Natural killer cell (primary cell): ENCODE measurements around the gene DYNC1H1. TPM values are rescaled to one million over a fixed set of nuclear protein-coding genes. Genes with fewer than 3 reads are reported as not detected.

Experiments used
- ATAC-seq, 3 donors: fragments of 150-1000 bp in 2 of 3; fragments of 200-7000 bp in 1 of 3; cut with Tn5 transposase; 1 replicate in 1 of 3; 2 replicates in 2 of 3; pipeline ENCODE4 v1.10.0; 2021; ENCODE audit warnings: mild to moderate bottlenecking in 2 of 3, moderate library complexity in 2 of 3
- DNase-seq, 2 donors: peaks; one replicate each; pipeline versions ENCODE4 v3.0.0 to v3.0.0-alpha.2; 2013 to 2021; ENCODE audit warnings: mixed read lengths in 1 of 2
- H3K27ac ChIP-seq: one replicate; pipeline ENCODE4 v1.5.1; 2013; ENCODE audit warnings: mild to moderate bottlenecking, low read length
- H3K27me3 ChIP-seq: one replicate; pipeline ENCODE4 v1.6.1; 2013; ENCODE audit warnings: low read length; ENCODE audit not compliant: control insufficient read depth, insufficient read depth
- H3K36me3 ChIP-seq: one replicate; pipeline ENCODE4 v1.6.1; 2013; ENCODE audit warnings: low read length; ENCODE audit not compliant: control insufficient read depth, insufficient read depth
- H3K4me1 ChIP-seq: one replicate; pipeline ENCODE4 v1.6.1; 2013; ENCODE audit warnings: low read length; ENCODE audit not compliant: control insufficient read depth, insufficient read depth
- H3K4me3 ChIP-seq: one replicate; pipeline ENCODE4 v1.5.1; 2013; ENCODE audit warnings: low read length
- H3K9me3 ChIP-seq: one replicate; pipeline ENCODE4 v1.6.1; 2013; ENCODE audit warnings: low read length; ENCODE audit not compliant: control insufficient read depth, insufficient read depth
- H3K27ac Mint-ChIP-seq, 2 donors: one replicate each; pipeline ENCODE4 v1.8.0; 2022; ENCODE audit warnings: mild to moderate bottlenecking in 2 of 2, mixed read lengths in 2 of 2, moderate library complexity in 1 of 2
- H3K27me3 Mint-ChIP-seq, 2 donors: one replicate each; pipeline ENCODE4 v1.8.0; 2022; ENCODE audit warnings: low read depth in 2 of 2, mixed read lengths in 2 of 2
- H3K36me3 Mint-ChIP-seq: one replicate; pipeline ENCODE4 v1.8.0; 2022; ENCODE audit warnings: mixed read lengths
- H3K4me1 Mint-ChIP-seq, 2 donors: one replicate each; pipeline ENCODE4 v1.8.0; 2022; ENCODE audit warnings: mixed read lengths in 2 of 2
- H3K4me3 Mint-ChIP-seq: one replicate; pipeline ENCODE4 v1.8.0; 2022; ENCODE audit warnings: mild to moderate bottlenecking, moderate library complexity, mixed read lengths
- H3K9me3 Mint-ChIP-seq, 2 donors: one replicate each; pipeline ENCODE4 v1.8.0; 2022; ENCODE audit warnings: mixed read lengths in 2 of 2
- CTCF ChIP-seq: fragments of 200-600 bp; IDR thresholded peaks from one replicate; pipeline ENCODE4 v1.8.0; 2022; ENCODE audit warnings: antibody characterized with exemption
- WGBS: methylation state at CpG from one replicate; pipeline ENCODE4 v1.1.7; 2013; ENCODE audit warnings: missing lambda C conversion rate; ENCODE audit not compliant: insufficient coverage; 5-methylcytosine and 5-hydroxymethylcytosine counted together
- intact Hi-C: fragments of 100-400 bp; cut with micrococcal nuclease; formaldehyde crosslinking; loops from one replicate; pipeline ENCODE4 v1.14.2; 2022
- total RNA-seq, 4 donors: library from RNA; stranded (reverse); fragments of 120-200 nt in 1 of 4; gene quantifications; one replicate each; pipeline versions ENCODE4 v1.2.3 to v1.2.4, GENCODE V29; 2013 to 2022

The DYNC1H1 gene
- total RNA-seq, 3 donors from 2014 or later (not counting 1 experiment from before 2014, with no cell fraction given): 313 to 381 (median 349) TPM

- Histone ChIP-seq H3K4me3 (no peak overlapping the region), H3K27me3 (no peaks in the 10 kb centered on the region), H3K27ac (no peak overlapping the region), H3K36me3 (no peaks in the 10 kb centered on the region), H3K4me1 (peaks cover 18% of the 10 kb centered on the region), H3K9me3 (no peaks in the 10 kb centered on the region)
- H3K36me3 Mint-ChIP-seq: no peaks in the 10 kb centered on the region
- H3K4me1 Mint-ChIP-seq: peaks cover 23 to 31% of the 10 kb centered on the region in 2 donors
- ATAC-seq (no peak), DNase-seq (no peak)
- intact Hi-C loops: loop anchor here (1.0 to 5.0 kb wide), 4 partner anchors 134 to 355 kb away; partner anchors contain the start of gene ZNF839
- H3K27ac Mint-ChIP-seq: no peak overlapping the region
- H3K9me3 Mint-ChIP-seq: no peaks in the 10 kb centered on the region
- 91% methylated on average over 9 of the region's 9 CpGs for WGBS
- no peak for TF ChIP-seq CTCF
- H3K4me3 Mint-ChIP-seq: no peak overlapping the region
- H3K27me3 Mint-ChIP-seq: peaks cover 0 to 2% of the 10 kb centered on the region in 2 donors
Observed at GRCh38 chr14:101961746-101962502, 2.4 kb upstream of the DYNC1H1 start.

DNA sequence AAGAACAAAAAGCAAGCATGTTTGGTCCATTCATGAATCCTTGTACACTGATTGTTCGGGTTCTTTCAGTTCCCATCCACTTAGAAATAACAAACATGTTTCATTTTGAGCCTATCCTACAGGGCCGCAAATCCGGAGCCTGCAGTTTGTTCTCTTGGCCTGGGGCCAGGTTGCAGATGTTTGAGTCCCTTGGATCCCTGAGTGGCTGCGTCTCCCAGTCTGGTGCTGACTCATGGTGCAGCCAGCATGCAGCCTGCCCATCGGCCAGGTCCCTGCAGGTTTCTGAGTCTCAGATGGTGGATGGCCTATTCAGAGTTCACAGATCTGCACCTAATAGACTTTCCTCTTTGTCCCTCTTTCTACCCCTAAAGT lies 1.9 kb upstream of the DYNC1H1 start:
- no peak overlapping the region for H3K4me3 Mint-ChIP-seq
- no peak for ATAC-seq

GRCh38 chr14:101963052-101963451 lies 1.3 kb upstream of the DYNC1H1 start:
- no peak for TF ChIP-seq CTCF
- peaks cover 0 to 2% of the 10 kb centered on the region in 2 donors for H3K27me3 Mint-ChIP-seq
- H3K9me3 ChIP-seq: no peaks in the 10 kb centered on the region
- intact Hi-C loops: loop anchor here (5.0 kb wide), 2 partner anchors 191 to 354 kb away; partner anchors contain the start of gene ZNF839
- DNase-seq (no peak), ATAC-seq (no peak)
- no peaks in the 10 kb centered on the region for H3K36me3 Mint-ChIP-seq
- no peak overlapping the region for H3K27ac Mint-ChIP-seq
- peaks cover 32 to 37% of the 10 kb centered on the region in 2 donors for H3K4me1 Mint-ChIP-seq
- no peak overlapping the region for H3K4me3 Mint-ChIP-seq
- WGBS: 89% methylated on average over 1 of the region's 5 CpGs
- no peak overlapping the region for H3K27ac ChIP-seq
- no peaks in the 10 kb centered on the region for H3K36me3 ChIP-seq
- no peaks in the 10 kb centered on the region for H3K27me3 ChIP-seq
- peaks cover 19% of the 10 kb centered on the region for H3K4me1 ChIP-seq
- H3K4me3 ChIP-seq: no peak overlapping the region
- H3K9me3 Mint-ChIP-seq: no peaks in the 10 kb centered on the region

More for the DNA sequence above, 1.9 kb upstream of the DYNC1H1 start:
- H3K4me1 ChIP-seq: peaks cover 18% of the 10 kb centered on the region
- no peaks in the 10 kb centered on the region for H3K27me3 ChIP-seq
- Mint-ChIP-seq H3K9me3 (no peaks in the 10 kb centered on the region), H3K4me1 (peaks cover 27 to 34% of the 10 kb centered on the region in 2 donors), H3K27me3 (peaks cover 0 to 2% of the 10 kb centered on the region in 2 donors), H3K27ac (no peak overlapping the region), H3K36me3 (no peaks in the 10 kb centered on the region)
- H3K36me3 ChIP-seq: no peaks in the 10 kb centered on the region
- H3K9me3 ChIP-seq: no peaks in the 10 kb centered on the region
- 93% methylated on average over 5 of the region's 5 CpGs for WGBS
- TF ChIP-seq CTCF: no peak
- intact Hi-C loops: loop anchor here (5.0 kb wide), 2 partner anchors 190 to 355 kb away; partner anchors contain the start of gene ZNF839
- DNase-seq: no peak
- no peak overlapping the region for H3K4me3 ChIP-seq
- H3K27ac ChIP-seq: no peak overlapping the region
